ENCODE results near the gene SLC12A7. TPM values are rescaled to one million over a fixed set of nuclear protein-coding genes. Genes with fewer than 3 reads are reported as not detected.

SLC12A7 gene
- polyA plus RNA-seq, 1 donor (not counting 4 experiments of a cell fraction or from before 2014, with no cell fraction given): 1.5 TPM

- H3K36me3 ChIP-seq (ENCODE audit: control insufficient read depth in 2 of 2, extremely low read depth in 1 of 2, insufficient read depth in 2 of 2, low read length in 2 of 2): no peaks in the 10 kb centered on the region
- H3K9me1 ChIP-seq (ENCODE audit: control insufficient read depth, extremely low read depth, insufficient read depth, low read length): no peaks in the 10 kb centered on the region
- dilution Hi-C loops (cut with MboI; ENCODE audit: extremely low pct_ligation_motif_present, low sequenced_read_pairs): no loop called here
- no peak for DNase-seq (ENCODE audit: low read depth, low spot score)
- H3K4me3 ChIP-seq (ENCODE audit: control insufficient read depth in 2 of 3, extremely low read depth in 1 of 3, insufficient read depth in 2 of 3, low read depth in 1 of 3, low read length in 3 of 3): no peak overlapping the region
- peaks cover 22% of the 10 kb centered on the region for H3K27me3 ChIP-seq (ENCODE audit: control insufficient read depth, extremely low read depth, insufficient read depth, low read length)
- H2AFZ ChIP-seq (ENCODE audit: control insufficient read depth, low read length): no peak overlapping the region
- H3K9ac ChIP-seq (ENCODE audit: control insufficient read depth, extremely low read depth, insufficient read depth, low read length): no peak overlapping the region
- no peaks in the 10 kb centered on the region for H3K4me1 ChIP-seq (ENCODE audit: control insufficient read depth, extremely low read depth, insufficient read depth, low read length)
- H3K27ac ChIP-seq (ENCODE audit: control insufficient read depth, insufficient read depth, low read length): no peak overlapping the region
- no peaks in the 10 kb centered on the region for H4K20me1 ChIP-seq (ENCODE audit: control insufficient read depth, extremely low read depth, insufficient read depth, low read length)
- no peak for FAIRE-seq
- H3K9me3 ChIP-seq (ENCODE audit: control insufficient read depth, low read depth, low read length): no peaks in the 10 kb centered on the region
- H3K4me2 ChIP-seq (ENCODE audit: control insufficient read depth, extremely low read depth, insufficient read depth, low read depth, low read length): no peak overlapping the region
- TF ChIP-seq EZH2 (IDR thresholded peaks at IDR 0.05; ENCODE audit: low read length): no peak
- TF ChIP-seq CTCF (optimal IDR thresholded peaks at IDR 0.05 in 1 of 3, IDR thresholded peaks at IDR 0.05 in 1 of 3, conservative IDR thresholded peaks at IDR 0.05 in 1 of 3; ENCODE audit: extremely low read depth in 1 of 3, insufficient read depth in 2 of 3, low read length in 3 of 3): no peak
- H3K79me2 ChIP-seq (ENCODE audit: control insufficient read depth, insufficient read depth, low read length): no peaks in the 10 kb centered on the region
Observed at GRCh38 chr5:1108023-1108864, 3.6 kb downstream of the SLC12A7 start.

GRCh38 chr5:1107167-1108022 is 4.5 kb downstream of the SLC12A7 start:
- Histone ChIP-seq H4K20me1 (ENCODE audit: control insufficient read depth, extremely low read depth, insufficient read depth, low read length) (no peaks in the 10 kb centered on the region), H3K27ac (ENCODE audit: control insufficient read depth, insufficient read depth, low read length) (no peak overlapping the region), H3K27me3 (ENCODE audit: control insufficient read depth, extremely low read depth, insufficient read depth, low read length) (peaks cover 19% of the 10 kb centered on the region), H3K36me3 (ENCODE audit: control insufficient read depth in 2 of 2, extremely low read depth in 1 of 2, insufficient read depth in 2 of 2, low read length in 2 of 2) (no peaks in the 10 kb centered on the region), H3K79me2 (ENCODE audit: control insufficient read depth, insufficient read depth, low read length) (no peaks in the 10 kb centered on the region), H3K4me3 (ENCODE audit: control insufficient read depth in 2 of 3, extremely low read depth in 1 of 3, insufficient read depth in 2 of 3, low read depth in 1 of 3, low read length in 3 of 3) (no peak overlapping the region), H2AFZ (ENCODE audit: control insufficient read depth, low read length) (no peak overlapping the region), H3K4me1 (ENCODE audit: control insufficient read depth, extremely low read depth, insufficient read depth, low read length) (no peaks in the 10 kb centered on the region), H3K4me2 (ENCODE audit: control insufficient read depth, extremely low read depth, insufficient read depth, low read depth, low read length) (no peak overlapping the region), H3K9me1 (ENCODE audit: control insufficient read depth, extremely low read depth, insufficient read depth, low read length) (no peaks in the 10 kb centered on the region), H3K9me3 (ENCODE audit: control insufficient read depth, low read depth, low read length) (no peaks in the 10 kb centered on the region), H3K9ac (ENCODE audit: control insufficient read depth, extremely low read depth, insufficient read depth, low read length) (no peak overlapping the region)
- DNase-seq (ENCODE audit: low read depth, low spot score) (no peak), FAIRE-seq (no peak)
- dilution Hi-C loops (cut with MboI; ENCODE audit: extremely low pct_ligation_motif_present, low sequenced_read_pairs): no loop called here
- TF ChIP-seq CTCF (optimal IDR thresholded peaks at IDR 0.05 in 1 of 3, IDR thresholded peaks at IDR 0.05 in 1 of 3, conservative IDR thresholded peaks at IDR 0.05 in 1 of 3; ENCODE audit: extremely low read depth in 1 of 3, insufficient read depth in 2 of 3, low read length in 3 of 3): no peak
- TF ChIP-seq EZH2 (IDR thresholded peaks at IDR 0.05; ENCODE audit: low read length): no peak

All from keratinocyte (primary cell).